GM12878 (cell line): ENCODE data around the gene SOCS4. TPM values are rescaled to one million over a fixed set of nuclear protein-coding genes. Genes with fewer than 3 reads are reported as not detected.

Source experiments
- ATAC-seq: fragments of 200-7000 bp; cut with Tn5 transposase; 3 replicates; pipeline ENCODE4 v1.9.1; 2020; ENCODE audit warnings: mild to moderate bottlenecking, moderate library complexity
- BruUV-seq: library from RNA; stranded (reverse); fragments of 400-500 nt; replicated peaks from 2 replicates; lab custom pipeline; 2021; lab: Mats Ljungman, UMichigan
- CTCF ChIA-PET: fragments of 300-600 bp; sonication (Branson Sonifier 250); formaldehyde crosslinking; extraction: SDS; loops from one replicate; lab custom pipeline; 2021; ENCODE audit warnings: inconsistent platforms; lab: Yijun Ruan, JAX
- POLR2A ChIA-PET: fragments of 350-600 bp; formaldehyde crosslinking; extraction: SDS; loops from one replicate; lab custom pipeline; 2021; ENCODE audit warnings: inconsistent platforms; lab: Charles Lee
- RAD21 ChIA-PET: fragments of 300-600 bp; sonication (Branson Sonifier 250); formaldehyde crosslinking; loops from one replicate; lab custom pipeline; 2023; ENCODE audit warnings: antibody characterized with exemption; ENCODE audit not compliant: unreplicated experiment; lab: Charles Lee
- SMC1A ChIA-PET: fragments of 300-600 bp; sonication (Branson Sonifier 250); formaldehyde crosslinking; loops from one replicate; lab custom pipeline; 2023; ENCODE audit not compliant: unreplicated experiment, uncharacterized antibody; lab: Charles Lee
- DNase-seq: peaks from one replicate; pipeline ENCODE4 v3.0.0-alpha.2; 2011; ENCODE audit warnings: low read depth, low spot score
- FAIRE-seq: peaks from 3 replicates; lab custom pipeline; 2011; peaks lifted over from hg19 to GRCh38; lab: Jason Lieb, UNC
- H2AFZ ChIP-seq: 2 replicates; pipeline ENCODE4 v1.6.0; 2011; ENCODE audit warnings: low read depth, low read length, control low read depth; ENCODE audit not compliant: control insufficient read depth
- H3K27ac ChIP-seq: 2 replicates; pipeline ENCODE4 v1.5.1; 2011; ENCODE audit warnings: control low read depth; ENCODE audit not compliant: control insufficient read depth, insufficient read depth
- H3K27me3 ChIP-seq, 2 experiments: replicated peaks in 1 of 2; 2 replicates each; pipeline versions ENCODE4 v1.6.0 to v1.6.1; 2011; ENCODE audit warnings: low read length in 1 of 2; ENCODE audit not compliant: control insufficient read depth in 2 of 2, insufficient read depth in 2 of 2
- H3K36me3 ChIP-seq, 2 experiments: 2 replicates each; pipeline ENCODE4 v1.5.1; 2011; ENCODE audit warnings: low read length in 1 of 2; ENCODE audit not compliant: control insufficient read depth in 2 of 2, insufficient read depth in 2 of 2
- H3K4me1 ChIP-seq: 2 replicates; pipeline ENCODE4 v1.6.1; 2011; ENCODE audit warnings: mild to moderate bottlenecking, low read length, moderate library complexity, mixed read lengths; ENCODE audit not compliant: control insufficient read depth, insufficient read depth
- H3K4me2 ChIP-seq: 2 replicates; pipeline ENCODE4 v1.6.0; 2011; ENCODE audit warnings: control low read depth; ENCODE audit not compliant: control insufficient read depth, insufficient read depth
- H3K4me3 ChIP-seq: fragments of 200-600 bp; sonication (generic); 2 replicates; pipeline ENCODE4 v1.5.1; 2016
- H3K79me2 ChIP-seq: 2 replicates; pipeline ENCODE4 v1.6.0; 2011; ENCODE audit warnings: low read length; ENCODE audit not compliant: control insufficient read depth, insufficient read depth
- H3K9ac ChIP-seq: 2 replicates; pipeline ENCODE4 v1.8.0; 2011; ENCODE audit warnings: low read length, control low read depth, mixed read lengths; ENCODE audit not compliant: control insufficient read depth, insufficient read depth
- H3K9me3 ChIP-seq: replicated peaks from 3 replicates; pipeline ENCODE4 v1.5.1; 2011; ENCODE audit warnings: mild to moderate bottlenecking, low read length; ENCODE audit not compliant: control insufficient read depth, insufficient read depth
- H4K20me1 ChIP-seq: 2 replicates; pipeline ENCODE4 v1.6.0; 2011; ENCODE audit not compliant: control insufficient read depth, insufficient read depth
- BACH1 ChIP-seq: fragments of 450-650 bp; IDR thresholded peaks from 2 replicates; pipeline ENCODE4 v1.6.1; 2017; ENCODE audit warnings: mild to moderate bottlenecking, borderline replicate concordance
- BCL11A ChIP-seq: IDR thresholded peaks from 2 replicates; pipeline ENCODE4 v1.6.1; 2011; ENCODE audit warnings: low read depth, low read length
- CREM ChIP-seq: IDR thresholded peaks from 2 replicates; pipeline ENCODE4 v1.6.1; 2014; ENCODE audit warnings: antibody characterized with exemption, low read depth
- ELK1 ChIP-seq: IDR thresholded peaks from 2 replicates; pipeline ENCODE4 v1.6.1; 2012; ENCODE audit warnings: low read depth, low read length, improper control_type of control experiment
- FOXK2 ChIP-seq: fragments of 450-650 bp; IDR thresholded peaks from 2 replicates; pipeline ENCODE4 v1.6.1; 2017; ENCODE audit warnings: mild to moderate bottlenecking, moderate library complexity
- IKZF1 ChIP-seq: fragments of 450-650 bp; conservative IDR thresholded peaks from 2 replicates; pipeline ENCODE4 v1.6.1; 2017; ENCODE audit warnings: antibody characterized with exemption, mild to moderate bottlenecking
- MLLT1 ChIP-seq: fragments of 450-650 bp; IDR thresholded peaks from 2 replicates; pipeline ENCODE4 v1.6.1; 2016; ENCODE audit warnings: mild to moderate bottlenecking
- MXI1 ChIP-seq: fragments of 150-350 bp; IDR thresholded peaks from 2 replicates; pipeline ENCODE4 v1.6.1; 2011; ENCODE audit warnings: low read depth, mild to moderate bottlenecking, inconsistent platforms, low read length, improper control_type of control experiment
- NFIC ChIP-seq: IDR thresholded peaks from 2 replicates; pipeline ENCODE4 v1.6.1; 2012; ENCODE audit warnings: low read depth, mild to moderate bottlenecking, inconsistent platforms, low read length, moderate library complexity
- PAX5 ChIP-seq: IDR thresholded peaks from 2 replicates; pipeline ENCODE4 v1.6.1; 2011; ENCODE audit warnings: low read depth, low read length, borderline replicate concordance
- PBX3 ChIP-seq: IDR thresholded peaks from 2 replicates; pipeline ENCODE4 v1.6.1; 2011; ENCODE audit warnings: mild to moderate bottlenecking, low read depth, low read length, moderate library complexity; ENCODE audit not compliant: insufficient replicate concordance
- PML ChIP-seq: IDR thresholded peaks from 2 replicates; pipeline ENCODE4 v1.6.1; 2012; ENCODE audit warnings: low read length, inconsistent platforms
- POLR2AphosphoS2 ChIP-seq: IDR thresholded peaks from 2 replicates; pipeline ENCODE4 v1.6.1; 2011; ENCODE audit warnings: low read depth, mild to moderate bottlenecking, low read length, improper control_type of control experiment, moderate library complexity
- RB1 ChIP-seq: fragments of 450-650 bp; formaldehyde crosslinking; IDR thresholded peaks from 2 replicates; pipeline ENCODE4 v1.6.1; 2017; ENCODE audit warnings: mild to moderate bottlenecking, borderline replicate concordance
- SIX5 ChIP-seq: IDR thresholded peaks from 2 replicates; pipeline ENCODE4 v1.6.1; 2011; ENCODE audit warnings: mild to moderate bottlenecking, low read depth, low read length, moderate library complexity; ENCODE audit not compliant: severe bottlenecking
- SUPT20H ChIP-seq: IDR thresholded peaks from 2 replicates; pipeline ENCODE4 v1.6.1; 2011; ENCODE audit warnings: low read depth, mild to moderate bottlenecking, low read length, moderate library complexity, borderline replicate concordance; ENCODE audit not compliant: control insufficient read depth
- TAF1 ChIP-seq: IDR thresholded peaks from 2 replicates; pipeline ENCODE4 v1.6.1; 2011; ENCODE audit warnings: mild to moderate bottlenecking, low read depth, low read length, borderline replicate concordance
- USF2 ChIP-seq: IDR thresholded peaks from 2 replicates; pipeline ENCODE4 v1.6.1; 2011; ENCODE audit warnings: low read depth, low read length, improper control_type of control experiment, borderline replicate concordance
- WRNIP1 ChIP-seq: IDR thresholded peaks from 2 replicates; pipeline ENCODE4 v1.6.1; 2011; ENCODE audit warnings: low read depth, low read length, improper control_type of control experiment, borderline replicate concordance
- YBX1 ChIP-seq: fragments of 450-650 bp; IDR thresholded peaks from 2 replicates; pipeline ENCODE4 v1.6.1; 2016; ENCODE audit warnings: antibody characterized with exemption
- WGBS: methylation state at CpG from one replicate; pipeline ENCODE4 v1.1.6; 2016; ENCODE audit warnings: low lambda C conversion rate; ENCODE audit not compliant: insufficient replicate concordance, insufficient coverage; ENCODE audit errors: missing lambda C conversion rate; 5-methylcytosine and 5-hydroxymethylcytosine counted together
- in situ Hi-C: fragments of 300-500 bp; cut with MboI; formaldehyde crosslinking; loops from 9 replicates; pipeline ENCODE4 v1.14.3; 2018; ENCODE audit warnings: mixed read lengths
- intact Hi-C: fragments of 100-400 bp; cut with micrococcal nuclease; formaldehyde crosslinking; loops from one replicate; pipeline ENCODE4 v1.14.2; 2022; ENCODE audit not compliant: unreplicated experiment
- polyA plus RNA-seq, 11 experiments: library from polyadenylated mRNA; depleted of rRNA in 4 of 11; unstranded in 6 of 11; stranded (reverse) in 5 of 11; fragments of >200 nt; fragmentation: Nextera tagmentation in 4 of 11; fragmentation: Illumina TruSeq in 1 of 11; extraction: Ambion mirVana in 4 of 11; extraction: Trizol in 1 of 11; gene quantifications; 1 replicate in 1 of 11; 2 replicates in 10 of 11; pipeline versions ENCODE4 v1.2.1 to v1.2.3, GENCODE V29; 2011 to 2016; ENCODE audit warnings: inconsistent platforms in 2 of 11, missing spikeins in 2 of 11, low read depth in 1 of 11
- total RNA-seq, 4 experiments: library from RNA; depleted of rRNA in 3 of 4; stranded (reverse); fragments of >200 nt in 3 of 4; fragmentation: Illumina TruSeq in 1 of 4; extraction: Trizol in 1 of 4; gene quantifications; 2 replicates each; pipeline versions ENCODE4 v1.2.1 to v1.2.3, GENCODE V29; 2013 to 2021

SOCS4 gene
- total and polyA plus RNA-seq, 10 of the 15 experiments (the other 5 are each of a cell fraction or from before 2014, with no cell fraction given) = 5.7 to 31.5 (median 20.8) TPM

GRCh38 chr14:55043528-55043927 is 16.5 kb downstream of the SOCS4 start:
- in situ Hi-C loops = no loop called here
- WGBS = 98% methylated on average over 5 of the region's 5 CpGs
- ChIA-PET RAD21 (interaction anchor here (5.2 kb wide), 1 partner anchor 15 kb away, joined by 68 read pairs; the partner anchor contains the start of genes SOCS4 and WDHD1), CTCF (interaction anchor here (1.8 to 4.4 kb wide), 2 partner anchors 8 to 14 kb away, joined by 11 to 44 read pairs; partner anchors contain the start of genes MAPK1IP1L, SOCS4 and WDHD1), SMC1A (interaction anchor here (1.0 to 4.9 kb wide), 2 partner anchors 10 to 14 kb away, joined by 3 to 42 read pairs; no protein-coding TSS in a partner anchor), POLR2A (interaction anchor here (1.3 to 1.4 kb wide), 2 partner anchors 15 to 29 kb away, joined by 3 read pairs; no protein-coding TSS in a partner anchor)
- no peak overlapping the region for H2AFZ ChIP-seq
- no peak overlapping the region for H3K27ac ChIP-seq
- no peak for ATAC-seq
- peaks cover 0 to 4% of the 10 kb centered on the region in 2 experiments for H3K36me3 ChIP-seq
- H3K4me2 ChIP-seq = no peak overlapping the region
- H3K4me1 ChIP-seq = 0 out of 2 replicates have a peak, but pooled peaks cover 4% of the 10 kb centered on the region
- no peak overlapping the region for H3K9ac ChIP-seq
- intact Hi-C loops = no loop called here
- DNase-seq = no peak
- FAIRE-seq = no peak
- no peaks in the 10 kb centered on the region for H3K27me3 ChIP-seq
- no peaks in the 10 kb centered on the region; the same call in 2 of the 3 replicates for H3K9me3 ChIP-seq
- TF ChIP-seq RB1 (no peak), YBX1 (no peak), PAX5 (no peak), IKZF1 (no peak), CREM (no peak), BCL11A (no peak), SUPT20H (no peak), USF2 (no peak), BACH1 (no peak), MXI1 (no peak), TAF1 (no peak), MLLT1 (no peak), PBX3 (no peak), SIX5 (no peak), WRNIP1 (no peak), FOXK2 (no peak), NFIC (no peak), ELK1 (no peak), POLR2AphosphoS2 (no peak), PML (no peak)
- no peak overlapping the region for H3K4me3 ChIP-seq
- TSS peak; percentile 34 for BruUV-seq
- no peaks in the 10 kb centered on the region for H4K20me1 ChIP-seq
- H3K79me2 ChIP-seq = no peaks in the 10 kb centered on the region; the same call in none of the 2 replicates
